ENCODE measurements around the gene ZDHHC8.

- TF ChIP-seq CTCF (IDR thresholded peaks at IDR 0.05) (no peak), POLR2AphosphoS5 (IDR thresholded peaks at IDR 0.05) (no peak), EP300 (IDR thresholded peaks at IDR 0.05) (no peak), POLR2A (IDR thresholded peaks at IDR 0.05) (no peak)
Observed at GRCh38 chr22:20183823-20184222, 52.2 kb downstream of the ZDHHC8 start.
